ENCODE results near the gene RGS11. TPM values are rescaled to one million over a fixed set of nuclear protein-coding genes. Genes with fewer than 3 reads are reported as not detected.

The RGS11 gene
- 10 to 100 TPM in 2 of 4 donors, 1 to 10 TPM in 1, under 1 TPM in 1; 0.49 to 20.1 (median 7.4) TPM for polyA plus RNA-seq
- long read RNA-seq, donor 1: 0 reads
- long read RNA-seq, donor 2: 0 reads
- long read RNA-seq, donor 3: 0 reads
- long read RNA-seq, donor 4: 0 reads
- long read RNA-seq, donor 5: 0 reads
- long read RNA-seq, donor 6: 0 reads
- long read RNA-seq, donor 7: 0 reads
- long read RNA-seq, donor 8: 0 reads
- long read RNA-seq, donor 9: 0 reads
- long read RNA-seq, donor 10: 0 reads

- H3K27me3 ChIP-seq (ENCODE audit: control insufficient read depth in 3 of 3, insufficient read depth in 3 of 3, low read length in 3 of 3): peaks cover 0 to 59% (median 0%) of the 10 kb centered on the region in 3 donors
Measured at GRCh38 chr16:275786-276232, at the start of gene RGS11. TSS of gene RGS11 (minus strand) at chr16:275944. CDS start at chr16:275911, 33 bp downstream.

GRCh38 chr16:324451-325334 lies 48.9 kb upstream of the RGS11 start:
- no peaks in the 10 kb centered on the region for H3K27me3 ChIP-seq (ENCODE audit: control insufficient read depth in 3 of 3, insufficient read depth in 3 of 3, low read length in 3 of 3)
- H3K36me3 ChIP-seq (ENCODE audit: control insufficient read depth in 3 of 3, insufficient read depth in 2 of 3, low read depth in 1 of 3, low read length in 3 of 3): peaks cover 0 to 52% (median 0%) of the 10 kb centered on the region in 3 donors
- peaks cover 0 to 9% of the 10 kb centered on the region in 2 donors for H3K9me3 ChIP-seq (ENCODE audit: control insufficient read depth in 2 of 2, insufficient read depth in 1 of 2, low read depth in 1 of 2, low read length in 1 of 2)
- DNase-seq (peak; percentile 55 to 69), FAIRE-seq (no peak)
- no peak overlapping the region for H3K4me3 ChIP-seq (ENCODE audit: low read depth in 1 of 3, low read length in 3 of 3)
- H3K4me1 ChIP-seq (ENCODE audit: control insufficient read depth in 3 of 3, insufficient read depth in 2 of 3, low read depth in 1 of 3, low read length in 2 of 3): peaks cover 3 to 40% (median 9%) of the 10 kb centered on the region in 3 donors
- WGBS, 3 donors: 41 to 57% (median 45%) methylated on average over 54 to 55 of the region's 55 CpGs
- H3K27ac ChIP-seq (ENCODE audit: low read depth in 1 of 3, low read length in 2 of 3): peak overlapping the region; percentile 21 to 66 (median 42)

More at GRCh38 chr16:275786-276232, at the start of gene RGS11:
- Histone ChIP-seq H3K9me3 (ENCODE audit: control insufficient read depth in 2 of 2, insufficient read depth in 1 of 2, low read depth in 1 of 2, low read length in 1 of 2) (no peaks in the 10 kb centered on the region), H3K27ac (ENCODE audit: low read depth in 1 of 3, low read length in 2 of 3) (peak within 1 kb of the TSS in 2 of 3 donors; percentile 34 to 60), H3K4me1 (ENCODE audit: control insufficient read depth in 3 of 3, insufficient read depth in 2 of 3, low read depth in 1 of 3, low read length in 2 of 3) (peaks cover 0 to 8% (median 2%) of the 10 kb centered on the region in 3 donors), H3K36me3 (ENCODE audit: control insufficient read depth in 3 of 3, insufficient read depth in 2 of 3, low read depth in 1 of 3, low read length in 3 of 3) (no peaks in the 10 kb centered on the region), H3K4me3 (ENCODE audit: low read depth in 1 of 3, low read length in 3 of 3) (peak within 1 kb of the TSS in 2 of 3 donors; percentile 28 to 42)
- FAIRE-seq: no peak
- no peak for DNase-seq
- WGBS, 3 donors: 3 to 6% (median 4%) methylated on average over 22 to 56 of the region's 56 CpGs

- FAIRE-seq: no peak
- Histone ChIP-seq H3K36me3 (ENCODE audit: control insufficient read depth in 3 of 3, insufficient read depth in 2 of 3, low read depth in 1 of 3, low read length in 3 of 3) (peaks cover 0 to 58% (median 0%) of the 10 kb centered on the region in 3 donors), H3K4me3 (ENCODE audit: low read depth in 1 of 3, low read length in 3 of 3) (no peak overlapping the region), H3K4me1 (ENCODE audit: control insufficient read depth in 3 of 3, insufficient read depth in 2 of 3, low read depth in 1 of 3, low read length in 2 of 3) (peaks cover 3 to 40% (median 9%) of the 10 kb centered on the region in 3 donors), H3K27me3 (ENCODE audit: control insufficient read depth in 3 of 3, insufficient read depth in 3 of 3, low read length in 3 of 3) (no peaks in the 10 kb centered on the region), H3K27ac (ENCODE audit: low read depth in 1 of 3, low read length in 2 of 3) (peak overlapping the region in 1 of 3 donors; percentile 42), H3K9me3 (ENCODE audit: control insufficient read depth in 2 of 2, insufficient read depth in 1 of 2, low read depth in 1 of 2, low read length in 1 of 2) (peaks cover 0 to 9% of the 10 kb centered on the region in 2 donors)
- 80 to 90% (median 89%) methylated on average over 17 of the region's 17 CpGs for WGBS, 3 donors
- no peak for DNase-seq
Measured at GRCh38 chr16:324201-324450, 48.4 kb upstream of the RGS11 start.

GRCh38 chr16:322476-323143 lies 46.9 kb upstream of the RGS11 start:
- Histone ChIP-seq H3K9me3 (ENCODE audit: control insufficient read depth in 2 of 2, insufficient read depth in 1 of 2, low read depth in 1 of 2, low read length in 1 of 2) (peaks cover 0 to 9% of the 10 kb centered on the region in 2 donors), H3K4me3 (ENCODE audit: low read depth in 1 of 3, low read length in 3 of 3) (no peak overlapping the region), H3K4me1 (ENCODE audit: control insufficient read depth in 3 of 3, insufficient read depth in 2 of 3, low read depth in 1 of 3, low read length in 2 of 3) (peaks cover 0 to 26% (median 6%) of the 10 kb centered on the region in 3 donors), H3K36me3 (ENCODE audit: control insufficient read depth in 3 of 3, insufficient read depth in 2 of 3, low read depth in 1 of 3, low read length in 3 of 3) (peaks cover 0 to 64% (median 2%) of the 10 kb centered on the region in 3 donors), H3K27me3 (ENCODE audit: control insufficient read depth in 3 of 3, insufficient read depth in 3 of 3, low read length in 3 of 3) (no peaks in the 10 kb centered on the region), H3K27ac (ENCODE audit: low read depth in 1 of 3, low read length in 2 of 3) (no peak overlapping the region)
- WGBS, 3 donors: 91 to 94% (median 91%) methylated on average over 13 of the region's 13 CpGs
- DNase-seq (no peak), FAIRE-seq (no peak)

GRCh38 chr16:321532-321931 lies 45.8 kb upstream of the RGS11 start:
- Histone ChIP-seq H3K36me3 (ENCODE audit: control insufficient read depth in 3 of 3, insufficient read depth in 2 of 3, low read depth in 1 of 3, low read length in 3 of 3) (peaks cover 0 to 73% (median 2%) of the 10 kb centered on the region in 3 donors), H3K27me3 (ENCODE audit: control insufficient read depth in 3 of 3, insufficient read depth in 3 of 3, low read length in 3 of 3) (no peaks in the 10 kb centered on the region), H3K27ac (ENCODE audit: low read depth in 1 of 3, low read length in 2 of 3) (no peak overlapping the region), H3K9me3 (ENCODE audit: control insufficient read depth in 2 of 2, insufficient read depth in 1 of 2, low read depth in 1 of 2, low read length in 1 of 2) (peaks cover 0 to 9% of the 10 kb centered on the region in 2 donors), H3K4me3 (ENCODE audit: low read depth in 1 of 3, low read length in 3 of 3) (no peak overlapping the region), H3K4me1 (ENCODE audit: control insufficient read depth in 3 of 3, insufficient read depth in 2 of 3, low read depth in 1 of 3, low read length in 2 of 3) (peaks cover 0 to 18% (median 6%) of the 10 kb centered on the region in 3 donors)
- WGBS, 3 donors: 76 to 83% (median 76%) methylated on average over 9 of the region's 9 CpGs
- DNase-seq (no peak), FAIRE-seq (no peak)

GRCh38 chr16:320206-320605 lies 44.5 kb upstream of the RGS11 start:
- 88 to 95% (median 93%) methylated on average over 5 of the region's 5 CpGs for WGBS, 3 donors
- DNase-seq (no peak), FAIRE-seq (no peak)
- Histone ChIP-seq H3K4me1 (ENCODE audit: control insufficient read depth in 3 of 3, insufficient read depth in 2 of 3, low read depth in 1 of 3, low read length in 2 of 3) (peaks cover 0 to 13% (median 2%) of the 10 kb centered on the region in 3 donors), H3K4me3 (ENCODE audit: low read depth in 1 of 3, low read length in 3 of 3) (no peak overlapping the region), H3K27ac (ENCODE audit: low read depth in 1 of 3, low read length in 2 of 3) (no peak overlapping the region), H3K36me3 (ENCODE audit: control insufficient read depth in 3 of 3, insufficient read depth in 2 of 3, low read depth in 1 of 3, low read length in 3 of 3) (peaks cover 0 to 70% (median 2%) of the 10 kb centered on the region in 3 donors), H3K9me3 (ENCODE audit: control insufficient read depth in 2 of 2, insufficient read depth in 1 of 2, low read depth in 1 of 2, low read length in 1 of 2) (peaks cover 0 to 9% of the 10 kb centered on the region in 2 donors), H3K27me3 (ENCODE audit: control insufficient read depth in 3 of 3, insufficient read depth in 3 of 3, low read length in 3 of 3) (no peaks in the 10 kb centered on the region)

- H3K4me1 ChIP-seq (ENCODE audit: control insufficient read depth in 3 of 3, insufficient read depth in 2 of 3, low read depth in 1 of 3, low read length in 2 of 3): no peaks in the 10 kb centered on the region
- DNase-seq: no peak
- FAIRE-seq: no peak
- no peak overlapping the region for H3K4me3 ChIP-seq (ENCODE audit: low read depth in 1 of 3, low read length in 3 of 3)
- 90 to 96% (median 94%) methylated on average over 22 of the region's 22 CpGs for WGBS, 3 donors
- H3K9me3 ChIP-seq (ENCODE audit: control insufficient read depth in 2 of 2, insufficient read depth in 1 of 2, low read depth in 1 of 2, low read length in 1 of 2): no peaks in the 10 kb centered on the region
- peaks cover 2 to 70% (median 3%) of the 10 kb centered on the region in 3 donors for H3K36me3 ChIP-seq (ENCODE audit: control insufficient read depth in 3 of 3, insufficient read depth in 2 of 3, low read depth in 1 of 3, low read length in 3 of 3)
- H3K27ac ChIP-seq (ENCODE audit: low read depth in 1 of 3, low read length in 2 of 3): no peak overlapping the region
- no peaks in the 10 kb centered on the region for H3K27me3 ChIP-seq (ENCODE audit: control insufficient read depth in 3 of 3, insufficient read depth in 3 of 3, low read length in 3 of 3)
Measured at GRCh38 chr16:318628-319027, 42.9 kb upstream of the RGS11 start.

- no peak for DNase-seq
- WGBS, 3 donors: 87 to 96% (median 93%) methylated on average over 5 of the region's 5 CpGs
- Histone ChIP-seq H3K36me3 (ENCODE audit: control insufficient read depth in 3 of 3, insufficient read depth in 2 of 3, low read depth in 1 of 3, low read length in 3 of 3) (peaks cover 4 to 75% (median 7%) of the 10 kb centered on the region in 3 donors), H3K9me3 (ENCODE audit: control insufficient read depth in 2 of 2, insufficient read depth in 1 of 2, low read depth in 1 of 2, low read length in 1 of 2) (no peaks in the 10 kb centered on the region), H3K4me1 (ENCODE audit: control insufficient read depth in 3 of 3, insufficient read depth in 2 of 3, low read depth in 1 of 3, low read length in 2 of 3) (no peaks in the 10 kb centered on the region), H3K4me3 (ENCODE audit: low read depth in 1 of 3, low read length in 3 of 3) (no peak overlapping the region), H3K27me3 (ENCODE audit: control insufficient read depth in 3 of 3, insufficient read depth in 3 of 3, low read length in 3 of 3) (no peaks in the 10 kb centered on the region), H3K27ac (ENCODE audit: low read depth in 1 of 3, low read length in 2 of 3) (no peak overlapping the region)
- FAIRE-seq: no peak
Measured at GRCh38 chr16:317583-317982, 41.8 kb upstream of the RGS11 start.

Measured in small intestine (tissue), 16 donors.